SK-N-SH (cell line): ENCODE measurements around the gene MAP2K5. TPM values are rescaled to one million over a fixed set of nuclear protein-coding genes. Genes with fewer than 3 reads are reported as not detected.
"Not testable (repeated sequence)": the region's sequence is repeated elsewhere in the genome, so short reads cannot be mapped to it uniquely, and the experiment has no call there.

Experiments
- CTCF ChIA-PET: fragments of 300-600, 350-600 bp; formaldehyde crosslinking; extraction: SDS; loops from one replicate; lab custom pipeline; 2021; lab: Yijun Ruan, JAX
- POLR2A ChIA-PET: fragments of 350-600 bp; sonication (Branson Sonifier 250); formaldehyde crosslinking; extraction: SDS; loops from one replicate; lab custom pipeline; 2020; ENCODE audit warnings: antibody characterized with exemption, inconsistent platforms; lab: Yijun Ruan, JAX
- DNase-seq: peaks from one replicate; pipeline ENCODE4 v3.0.0; 2012
- H2AFZ ChIP-seq: fragments of 200-600 bp; sonication (generic); 2 replicates; pipeline ENCODE4 v1.8.1; 2016; ENCODE audit warnings: antibody characterized with exemption, mild to moderate bottlenecking, low read depth
- H3F3A ChIP-seq: fragments of 200-600 bp; sonication (generic); replicated peaks from 2 replicates; pipeline ENCODE3; 2016; ENCODE audit warnings: antibody characterized with exemption, mild to moderate bottlenecking; ENCODE audit not compliant: insufficient read depth
- H3K27ac ChIP-seq, 2 experiments: fragments of 200-500 bp in 1 of 2; fragments of 200-600 bp in 1 of 2; sonication (Bioruptor generic) in 1 of 2; sonication (generic), shearing (Covaris generic) in 1 of 2; 2 replicates each; pipeline versions ENCODE4 v1.5.1 to v1.6.1; 2014 to 2016; ENCODE audit warnings: low read depth in 2 of 2, inconsistent platforms in 1 of 2, low read length in 1 of 2, mild to moderate bottlenecking in 1 of 2, mixed read lengths in 1 of 2
- H3K27me3 ChIP-seq: fragments of 200-600 bp; sonication (generic), shearing (Covaris generic); 2 replicates; pipeline ENCODE4 v1.6.1; 2016; ENCODE audit warnings: mixed run types; ENCODE audit not compliant: insufficient read depth
- H3K36me3 ChIP-seq, 2 experiments: fragments of 200-500 bp in 1 of 2; fragments of 200-600 bp in 1 of 2; sonication (Bioruptor generic) in 1 of 2; sonication (generic) in 1 of 2; replicated peaks in 1 of 2; 2 replicates each; pipeline versions ENCODE3 to v1.5.1; 2014 to 2016; ENCODE audit warnings: low read length in 1 of 2, mild to moderate bottlenecking in 1 of 2; ENCODE audit not compliant: insufficient read depth in 2 of 2, control insufficient read depth in 1 of 2
- H3K4me1 ChIP-seq, 2 experiments: fragments of 200-500 bp in 1 of 2; fragments of 200-600 bp in 1 of 2; sonication (Bioruptor generic) in 1 of 2; sonication (generic), shearing (Covaris generic) in 1 of 2; 2 replicates each; pipeline versions ENCODE4 v1.5.1 to v1.6.1; 2014 to 2016; ENCODE audit warnings: low read depth in 1 of 2, low read length in 1 of 2, mixed run types in 1 of 2; ENCODE audit not compliant: insufficient read depth in 2 of 2, control insufficient read depth in 1 of 2
- H3K4me2 ChIP-seq: fragments of 200-600 bp; sonication (generic), shearing (Covaris generic); 2 replicates; pipeline ENCODE4 v1.6.1; 2017; ENCODE audit warnings: mixed run types
- H3K4me3 ChIP-seq, 2 experiments: fragments of 200-500 bp in 1 of 2; fragments of 200-600 bp in 1 of 2; sonication (Bioruptor generic) in 1 of 2; sonication (generic), shearing (Covaris generic) in 1 of 2; 2 replicates each; pipeline versions ENCODE4 v1.5.1 to v1.8.1; 2014 to 2016; ENCODE audit warnings: low read depth in 2 of 2, inconsistent platforms in 1 of 2, low read length in 1 of 2, mild to moderate bottlenecking in 1 of 2, mixed read lengths in 1 of 2, moderate library complexity in 1 of 2
- H3K79me2 ChIP-seq: fragments of 200-600 bp; sonication (generic); 2 replicates; pipeline ENCODE4 v1.8.1; 2017; ENCODE audit warnings: mild to moderate bottlenecking; ENCODE audit not compliant: insufficient read depth
- H3K9ac ChIP-seq: fragments of 200-600 bp; sonication (generic); 2 replicates; pipeline ENCODE4 v1.6.1; 2017; ENCODE audit warnings: mixed run types
- H3K9me2 ChIP-seq: fragments of 200-600 bp; sonication (generic); 2 replicates; pipeline ENCODE4 v1.6.1; 2017; ENCODE audit warnings: mixed run types
- H3K9me3 ChIP-seq: fragments of 200-600 bp; sonication (generic); 2 replicates; pipeline ENCODE4 v1.6.1; 2017; ENCODE audit warnings: mixed run types, mild to moderate bottlenecking, moderate library complexity
- H4K20me1 ChIP-seq: fragments of 200-600 bp; sonication (generic); 2 replicates; pipeline ENCODE4 v1.6.1; 2017; ENCODE audit warnings: mild to moderate bottlenecking, mixed run types; ENCODE audit not compliant: insufficient read depth
- JUND ChIP-seq: IDR thresholded peaks from 2 replicates; pipeline ENCODE4 v1.4.0; 2012
- WGBS: methylation state at CpG from one replicate; pipeline ENCODE4 v1.1.6; 2017; ENCODE audit warnings: low lambda C conversion rate; 5-methylcytosine and 5-hydroxymethylcytosine counted together
- polyA plus RNA-seq, 3 experiments: library from polyadenylated mRNA; depleted of rRNA; stranded (reverse); fragments of >200 nt; gene quantifications; 2 replicates each; pipeline ENCODE4 v1.2.3, GENCODE V29; 2012
- TF ChIP-seq, protein P1 (sequence below): IDR thresholded peaks from 2 replicates; pipeline ENCODE4 v1.6.1; 2012; ENCODE audit warnings: mild to moderate bottlenecking, low read depth, low read length, moderate library complexity
- TF ChIP-seq, protein P2 (sequence below): fragments of 200-600 bp; sonication (generic); IDR thresholded peaks from 2 replicates; pipeline ENCODE4 v1.6.1; 2017; ENCODE audit warnings: antibody characterized with exemption, mild to moderate bottlenecking, moderate library complexity

MAP2K5 gene
- polyA plus RNA-seq, 1 of the 3 experiments (the other 2 are of a cell fraction) = 6.2 TPM

DNA sequence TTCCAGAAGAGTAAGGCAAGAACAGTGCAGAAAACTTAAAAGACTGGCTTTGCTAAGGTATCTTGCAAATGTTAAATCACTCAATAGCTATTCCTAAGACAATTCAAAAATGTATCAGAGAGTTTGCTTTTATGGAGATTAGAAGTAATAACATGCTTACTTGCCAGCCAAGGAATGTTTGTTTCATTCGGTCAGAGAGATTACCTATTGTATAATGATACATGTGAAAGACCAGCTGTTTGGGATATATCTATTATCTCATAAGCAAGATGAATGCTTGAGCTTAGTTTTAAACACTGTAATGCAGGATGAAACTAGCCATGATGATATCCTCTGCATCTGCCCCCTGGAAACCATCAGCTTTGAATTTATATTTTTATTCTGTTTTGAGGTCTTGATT is 70.7 kb downstream of the MAP2K5 start (continued):
- TF ChIP-seq, protein P1, sequence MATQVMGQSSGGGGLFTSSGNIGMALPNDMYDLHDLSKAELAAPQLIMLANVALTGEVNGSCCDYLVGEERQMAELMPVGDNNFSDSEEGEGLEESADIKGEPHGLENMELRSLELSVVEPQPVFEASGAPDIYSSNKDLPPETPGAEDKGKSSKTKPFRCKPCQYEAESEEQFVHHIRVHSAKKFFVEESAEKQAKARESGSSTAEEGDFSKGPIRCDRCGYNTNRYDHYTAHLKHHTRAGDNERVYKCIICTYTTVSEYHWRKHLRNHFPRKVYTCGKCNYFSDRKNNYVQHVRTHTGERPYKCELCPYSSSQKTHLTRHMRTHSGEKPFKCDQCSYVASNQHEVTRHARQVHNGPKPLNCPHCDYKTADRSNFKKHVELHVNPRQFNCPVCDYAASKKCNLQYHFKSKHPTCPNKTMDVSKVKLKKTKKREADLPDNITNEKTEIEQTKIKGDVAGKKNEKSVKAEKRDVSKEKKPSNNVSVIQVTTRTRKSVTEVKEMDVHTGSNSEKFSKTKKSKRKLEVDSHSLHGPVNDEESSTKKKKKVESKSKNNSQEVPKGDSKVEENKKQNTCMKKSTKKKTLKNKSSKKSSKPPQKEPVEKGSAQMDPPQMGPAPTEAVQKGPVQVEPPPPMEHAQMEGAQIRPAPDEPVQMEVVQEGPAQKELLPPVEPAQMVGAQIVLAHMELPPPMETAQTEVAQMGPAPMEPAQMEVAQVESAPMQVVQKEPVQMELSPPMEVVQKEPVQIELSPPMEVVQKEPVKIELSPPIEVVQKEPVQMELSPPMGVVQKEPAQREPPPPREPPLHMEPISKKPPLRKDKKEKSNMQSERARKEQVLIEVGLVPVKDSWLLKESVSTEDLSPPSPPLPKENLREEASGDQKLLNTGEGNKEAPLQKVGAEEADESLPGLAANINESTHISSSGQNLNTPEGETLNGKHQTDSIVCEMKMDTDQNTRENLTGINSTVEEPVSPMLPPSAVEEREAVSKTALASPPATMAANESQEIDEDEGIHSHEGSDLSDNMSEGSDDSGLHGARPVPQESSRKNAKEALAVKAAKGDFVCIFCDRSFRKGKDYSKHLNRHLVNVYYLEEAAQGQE = no peak

- DNase-seq = no peak
- H3K4me1 ChIP-seq = peaks cover 0 to 10% of the 10 kb centered on the region in 2 experiments; a peak in 2 of 4 replicates
- no peaks in the 10 kb centered on the region for H3K79me2 ChIP-seq
- no peak overlapping the region for H3K9ac ChIP-seq
- H3K27me3 ChIP-seq = no peaks in the 10 kb centered on the region
- POLR2A ChIA-PET = no interaction called here
- H3K36me3 ChIP-seq = peaks cover 0 to 11% of the 10 kb centered on the region in 2 experiments
- H3K27ac ChIP-seq = no peak overlapping the region
- 87% methylated on average over 3 of the region's 3 CpGs for WGBS
- no peaks in the 10 kb centered on the region for H4K20me1 ChIP-seq
- no peak overlapping the region for H2AFZ ChIP-seq
- no peaks in the 10 kb centered on the region for H3K9me2 ChIP-seq
- H3F3A ChIP-seq = no peaks in the 10 kb centered on the region
- no peak overlapping the region for H3K4me2 ChIP-seq
- H3K9me3 ChIP-seq = no peaks in the 10 kb centered on the region
- no peak overlapping the region for H3K4me3 ChIP-seq
- CTCF ChIA-PET = interaction anchor here (1.1 to 1.8 kb wide), 4 partner anchors 11 to 93 kb away, joined by 3 to 6 read pairs (median 4); partner anchors contain the start of gene C15orf61
- no peak for TF ChIP-seq JUND
- TF ChIP-seq, protein P2, sequence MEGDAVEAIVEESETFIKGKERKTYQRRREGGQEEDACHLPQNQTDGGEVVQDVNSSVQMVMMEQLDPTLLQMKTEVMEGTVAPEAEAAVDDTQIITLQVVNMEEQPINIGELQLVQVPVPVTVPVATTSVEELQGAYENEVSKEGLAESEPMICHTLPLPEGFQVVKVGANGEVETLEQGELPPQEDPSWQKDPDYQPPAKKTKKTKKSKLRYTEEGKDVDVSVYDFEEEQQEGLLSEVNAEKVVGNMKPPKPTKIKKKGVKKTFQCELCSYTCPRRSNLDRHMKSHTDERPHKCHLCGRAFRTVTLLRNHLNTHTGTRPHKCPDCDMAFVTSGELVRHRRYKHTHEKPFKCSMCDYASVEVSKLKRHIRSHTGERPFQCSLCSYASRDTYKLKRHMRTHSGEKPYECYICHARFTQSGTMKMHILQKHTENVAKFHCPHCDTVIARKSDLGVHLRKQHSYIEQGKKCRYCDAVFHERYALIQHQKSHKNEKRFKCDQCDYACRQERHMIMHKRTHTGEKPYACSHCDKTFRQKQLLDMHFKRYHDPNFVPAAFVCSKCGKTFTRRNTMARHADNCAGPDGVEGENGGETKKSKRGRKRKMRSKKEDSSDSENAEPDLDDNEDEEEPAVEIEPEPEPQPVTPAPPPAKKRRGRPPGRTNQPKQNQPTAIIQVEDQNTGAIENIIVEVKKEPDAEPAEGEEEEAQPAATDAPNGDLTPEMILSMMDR = peak; percentile 25; the same call in 1 of the 2 replicates
- TF ChIP-seq, all 33 proteins: peak for 1
Observed at GRCh38 chr15:67613708-67614107, 71.2 kb downstream of the MAP2K5 start.

DNA sequence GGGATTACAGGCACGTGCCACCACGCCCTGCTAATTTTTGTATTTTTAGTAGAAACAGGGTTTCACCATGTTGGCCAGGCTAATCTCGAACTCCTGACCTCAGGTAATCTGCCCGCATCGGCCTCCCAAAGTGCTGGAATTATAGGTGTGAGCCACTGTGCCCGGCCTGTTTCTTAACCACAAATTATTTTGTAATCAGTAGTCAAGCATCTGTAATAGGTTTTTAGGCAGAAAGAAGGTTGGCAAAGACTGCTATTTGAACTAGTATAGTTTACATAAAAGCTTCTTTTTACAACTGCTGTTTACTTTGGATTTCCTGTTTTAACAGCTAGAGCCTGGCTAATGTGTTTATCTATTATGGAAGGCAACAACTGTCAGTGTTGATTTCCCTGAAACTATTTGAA is 72.6 kb downstream of the MAP2K5 start:
- H3K4me2 ChIP-seq, H4K20me1 ChIP-seq, H2AFZ ChIP-seq, H3K79me2 ChIP-seq, H3K9ac ChIP-seq, DNase-seq, H3K27me3 ChIP-seq, POLR2A ChIA-PET, H3F3A ChIP-seq, H3K4me3 ChIP-seq, H3K9me3 ChIP-seq, H3K27ac ChIP-seq, H3K9me2 ChIP-seq, H3K36me3 ChIP-seq: not testable (repeated sequence)
- 92% methylated on average over 6 of the region's 6 CpGs for WGBS
- CTCF ChIA-PET = interaction anchor here (1.0 to 1.2 kb wide), 2 partner anchors 15 to 16 kb away, joined by 3 to 4 read pairs; no protein-coding TSS in a partner anchor
- peaks cover 0 to 13% of the 10 kb centered on the region in 2 experiments; a peak in 2 of 4 replicates for H3K4me1 ChIP-seq
